OCI-LY7 (cell line): ENCODE measurements around the gene RELN.

ENCODE experiments used
- CTCF ChIP-seq: fragments of 200-600 bp; sonication (generic); conservative IDR thresholded peaks from 2 replicates; pipeline ENCODE4 v1.5.1; 2014; ENCODE audit warnings: mild to moderate bottlenecking, antibody characterized with exemption, low read length, moderate library complexity, mixed read lengths
- EZH2phosphoT487 ChIP-seq: fragments of 200-600 bp; sonication (generic); IDR thresholded peaks from 2 replicates; pipeline ENCODE4 v1.6.1; 2018; ENCODE audit warnings: low read depth, borderline replicate concordance, mild to moderate bottlenecking, mixed run types, antibody characterized with exemption, low read length, moderate library complexity, mixed read lengths

GRCh38 chr7:103856929-103857328, 132.5 kb downstream of the RELN start:
- no peak for TF ChIP-seq CTCF
- TF ChIP-seq EZH2phosphoT487 = no peak
